Subcutaneous adipose tissue (tissue), 4 donors: Measurements from ENCODE around the gene OR8K5. TPM values are rescaled to one million over a fixed set of nuclear protein-coding genes. Genes with fewer than 3 reads are reported as not detected.

Source experiments
- CTCF ChIP-seq: fragments of 450-650 bp; IDR thresholded peaks from one replicate; pipeline ENCODE4 v1.5.1; 2016; ENCODE audit warnings: low read depth, mild to moderate bottlenecking, control low read depth, antibody characterized with exemption, moderate library complexity
- total RNA-seq, 4 donors: library from RNA; depleted of rRNA; stranded (reverse); fragments of >200 nt; gene quantifications; one replicate each; pipeline ENCODE4 v1.1.0, GENCODE V29; 2016

Gene OR8K5
- total RNA-seq, 4 donors from 2014 or later, result not detected

GRCh38 chr11:56172256-56172830, 12.2 kb upstream of the OR8K5 start:
- no peak for TF ChIP-seq CTCF

- TF ChIP-seq CTCF, result no peak
Observed at GRCh38 chr11:56163804-56164203, 3.7 kb upstream of the OR8K5 start.

GRCh38 chr11:56152333-56152732, 7.8 kb downstream of the OR8K5 start:
- TF ChIP-seq CTCF, result no peak

GRCh38 chr11:56151376-56151775, 8.7 kb downstream of the OR8K5 start:
- TF ChIP-seq CTCF, result no peak

GRCh38 chr11:56140151-56140661, 19.9 kb downstream of the OR8K5 start, which contains the start of gene OR8J3:
OR8J3 (minus strand) TSS chr11:56140201; CDS start chr11:56137718, 2,483 bp downstream.
- TF ChIP-seq CTCF, result no peak

- no peak for TF ChIP-seq CTCF
Observed at GRCh38 chr11:56122073-56122472, 38.0 kb downstream of the OR8K5 start, which contains the start of gene OR8H3. OR8H3 (plus strand) TSS chr11:56122373; CDS start chr11:56122373, 0 bp downstream.

Other genes with a start within 250 kb of the OR8K5 start
- gene OR5W2, start 245.7 kb downstream of the OR8K5 start, total RNA-seq, result not detected
- not detected for gene OR5I1, start 223.9 kb downstream of the OR8K5 start, total RNA-seq
- gene OR10AG1, start 190.4 kb downstream of the OR8K5 start, total RNA-seq, result not detected
- gene OR5F1, start 165.7 kb downstream of the OR8K5 start, total RNA-seq, result not detected
- not detected for gene OR5AS1, start 132.7 kb downstream of the OR8K5 start, total RNA-seq
- gene OR8I2, start 67.0 kb downstream of the OR8K5 start, total RNA-seq, result not detected
- gene OR8H2, start 56.6 kb downstream of the OR8K5 start, total RNA-seq, result not detected
- not detected for gene OR8H3, start 37.9 kb downstream of the OR8K5 start, total RNA-seq
- not detected for gene OR8J3, start 20.1 kb downstream of the OR8K5 start, total RNA-seq
- not detected for gene OR5J2, start 16.3 kb upstream of the OR8K5 start, total RNA-seq
- gene OR5T2, start 73.9 kb upstream of the OR8K5 start, total RNA-seq, result not detected
- gene OR5T3, start 91.9 kb upstream of the OR8K5 start, total RNA-seq, result not detected
- not detected for gene OR5T1, start 113.8 kb upstream of the OR8K5 start, total RNA-seq
- not detected for gene OR8H1, start 131.9 kb upstream of the OR8K5 start, total RNA-seq
- not detected for gene OR8K3, start 154.8 kb upstream of the OR8K5 start, total RNA-seq
- not detected for gene OR8K1, start 185.7 kb upstream of the OR8K5 start, total RNA-seq
- not detected for gene OR8J1, start 194.0 kb upstream of the OR8K5 start, total RNA-seq
- gene OR8U1, start 215.3 kb upstream of the OR8K5 start, total RNA-seq, result not detected